Measurements from ENCODE around the gene ZNF444. TPM values are rescaled to one million over a fixed set of nuclear protein-coding genes. Genes with fewer than 3 reads are reported as not detected.
"Not testable (repeated sequence)": the region's sequence is repeated elsewhere in the genome, so short reads cannot be mapped to it uniquely, and the experiment has no call there.

Gene ZNF444
- total and polyA plus RNA-seq, 7 donors: 11.4 to 57.4 (median 27.9) TPM

GRCh38 chr19:56103027-56103614 lies 38.0 kb upstream of the ZNF444 start:
- intact Hi-C loops (cut with DNase I): no loop called here
- 80 to 87% methylated on average over 20 of the region's 20 CpGs for WGBS, 2 donors

GRCh38 chr19:56104423-56104822 lies 36.7 kb upstream of the ZNF444 start:
- TF ChIP-seq POLR2A (IDR thresholded peaks at IDR 0.05) (no peak), POLR2AphosphoS5 (IDR thresholded peaks at IDR 0.05) (no peak), EP300 (IDR thresholded peaks at IDR 0.05) (no peak)
- TF ChIP-seq, protein P1, sequence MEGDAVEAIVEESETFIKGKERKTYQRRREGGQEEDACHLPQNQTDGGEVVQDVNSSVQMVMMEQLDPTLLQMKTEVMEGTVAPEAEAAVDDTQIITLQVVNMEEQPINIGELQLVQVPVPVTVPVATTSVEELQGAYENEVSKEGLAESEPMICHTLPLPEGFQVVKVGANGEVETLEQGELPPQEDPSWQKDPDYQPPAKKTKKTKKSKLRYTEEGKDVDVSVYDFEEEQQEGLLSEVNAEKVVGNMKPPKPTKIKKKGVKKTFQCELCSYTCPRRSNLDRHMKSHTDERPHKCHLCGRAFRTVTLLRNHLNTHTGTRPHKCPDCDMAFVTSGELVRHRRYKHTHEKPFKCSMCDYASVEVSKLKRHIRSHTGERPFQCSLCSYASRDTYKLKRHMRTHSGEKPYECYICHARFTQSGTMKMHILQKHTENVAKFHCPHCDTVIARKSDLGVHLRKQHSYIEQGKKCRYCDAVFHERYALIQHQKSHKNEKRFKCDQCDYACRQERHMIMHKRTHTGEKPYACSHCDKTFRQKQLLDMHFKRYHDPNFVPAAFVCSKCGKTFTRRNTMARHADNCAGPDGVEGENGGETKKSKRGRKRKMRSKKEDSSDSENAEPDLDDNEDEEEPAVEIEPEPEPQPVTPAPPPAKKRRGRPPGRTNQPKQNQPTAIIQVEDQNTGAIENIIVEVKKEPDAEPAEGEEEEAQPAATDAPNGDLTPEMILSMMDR (IDR thresholded peaks at IDR 0.05): no peak
- 86 to 97% methylated on average over 29 of the region's 29 CpGs for WGBS, 2 donors
- Histone ChIP-seq H3K36me3 (peaks cover 0 to 32% (median 19%) of the 10 kb centered on the region in 4 donors), H3K4me3 (no peak overlapping the region), H3K9me3 (no peaks in the 10 kb centered on the region), H3K27me3 (no peaks in the 10 kb centered on the region), H3K4me1 (peaks cover 0 to 50% (median 48%) of the 10 kb centered on the region in 4 donors), H3K27ac (peak overlapping the region; percentile 80 to 89 (median 82))
- no peak for DNase-seq
- intact Hi-C loops (cut with DNase I): loop anchor here (2.0 kb wide), 2 partner anchors 16 to 36 kb away; partner anchors contain the start of genes ZNF444 and ZNF787

More at GRCh38 chr19:56103027-56103614, 38.0 kb upstream of the ZNF444 start:
- Histone ChIP-seq H3K4me3 (no peak overlapping the region), H3K27ac (no peak overlapping the region), H3K4me1 (peaks cover 0 to 37% (median 35%) of the 10 kb centered on the region in 4 donors), H3K36me3 (peaks cover 0 to 33% (median 19%) of the 10 kb centered on the region in 4 donors), H3K27me3 (no peaks in the 10 kb centered on the region), H3K9me3 (no peaks in the 10 kb centered on the region)
- TF ChIP-seq, protein P1 (IDR thresholded peaks at IDR 0.05): no peak
- TF ChIP-seq POLR2AphosphoS5 (IDR thresholded peaks at IDR 0.05): no peak
- TF ChIP-seq EP300 (IDR thresholded peaks at IDR 0.05): no peak
- TF ChIP-seq POLR2A (IDR thresholded peaks at IDR 0.05): no peak
- DNase-seq: no peak

GRCh38 chr19:56105090-56105701 lies 35.9 kb upstream of the ZNF444 start:
- Histone ChIP-seq H3K36me3 (peaks cover 0 to 27% (median 18%) of the 10 kb centered on the region in 4 donors), H3K27me3 (no peaks in the 10 kb centered on the region), H3K27ac (peak overlapping the region; percentile 80 to 89 (median 82)), H3K4me1 (peaks cover 0 to 56% (median 56%) of the 10 kb centered on the region in 4 donors), H3K4me3 (peak overlapping the region in 3 of 4 donors; percentile 22 to 36 (median 33)), H3K9me3 (no peaks in the 10 kb centered on the region)
- WGBS, 2 donors: 7 to 15% methylated on average over 22 of the region's 22 CpGs
- TF ChIP-seq EP300 (IDR thresholded peaks at IDR 0.05) (peak in 2 of 4 donors; percentile 10 to 71), POLR2A (IDR thresholded peaks at IDR 0.05) (no peak), POLR2AphosphoS5 (IDR thresholded peaks at IDR 0.05) (peak in 3 of 4 donors; percentile 57 to 67 (median 66))
- TF ChIP-seq, protein P1 (IDR thresholded peaks at IDR 0.05): peak; percentile 71 to 78 (median 78)
- peak; percentile 95 for DNase-seq
- intact Hi-C loops (cut with DNase I): loop anchor here (1.0 to 2.0 kb wide), 3 partner anchors 16 to 67 kb away; partner anchors contain the start of genes ZNF444 and ZNF787

DNA sequence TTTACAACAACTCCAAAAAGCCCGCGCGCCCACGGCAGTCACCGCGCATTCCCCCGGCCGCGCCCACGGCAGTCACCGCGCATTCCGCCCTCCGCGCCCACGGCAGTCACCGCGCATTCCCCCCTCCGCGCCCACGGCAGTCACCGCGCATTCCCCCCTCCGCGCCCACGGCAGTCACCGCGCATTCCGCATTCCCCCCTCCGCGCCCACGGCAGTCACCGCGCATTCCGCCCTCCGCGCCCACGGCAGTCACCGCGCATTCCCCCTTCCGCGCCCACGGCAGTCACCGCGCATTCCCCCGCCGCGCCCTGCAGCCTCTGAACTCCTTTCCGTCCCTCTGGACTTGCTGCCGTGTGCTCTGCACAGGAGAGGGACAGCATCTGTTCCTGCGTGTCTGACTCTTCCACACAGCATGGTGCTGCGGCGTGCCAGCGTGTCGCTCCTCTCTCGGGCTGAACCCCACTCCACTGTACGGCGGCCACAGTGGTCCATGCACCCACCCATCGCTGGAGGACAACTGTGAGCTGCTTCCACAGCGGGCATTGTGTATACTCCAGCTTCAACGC lies 35.2 kb upstream of the ZNF444 start:
- WGBS, 2 donors: 50 to 91% methylated on average over 61 of the region's 61 CpGs
- H3K9me3 ChIP-seq, H3K27me3 ChIP-seq, DNase-seq: not testable (repeated sequence)
- Histone ChIP-seq H3K4me3 (peak overlapping the region in 3 of 4 donors; percentile 22 to 36 (median 33)), H3K27ac (peak overlapping the region; percentile 80 to 89 (median 82)), H3K4me1 (peaks cover 0 to 64% (median 63%) of the 10 kb centered on the region in 4 donors), H3K36me3 (peaks cover 0 to 24% (median 18%) of the 10 kb centered on the region in 4 donors)
- intact Hi-C loops (cut with DNase I): loop anchor here (1.0 to 2.0 kb wide), 3 partner anchors 15 to 66 kb away; partner anchors contain the start of genes ZNF444 and ZNF787

DNA sequence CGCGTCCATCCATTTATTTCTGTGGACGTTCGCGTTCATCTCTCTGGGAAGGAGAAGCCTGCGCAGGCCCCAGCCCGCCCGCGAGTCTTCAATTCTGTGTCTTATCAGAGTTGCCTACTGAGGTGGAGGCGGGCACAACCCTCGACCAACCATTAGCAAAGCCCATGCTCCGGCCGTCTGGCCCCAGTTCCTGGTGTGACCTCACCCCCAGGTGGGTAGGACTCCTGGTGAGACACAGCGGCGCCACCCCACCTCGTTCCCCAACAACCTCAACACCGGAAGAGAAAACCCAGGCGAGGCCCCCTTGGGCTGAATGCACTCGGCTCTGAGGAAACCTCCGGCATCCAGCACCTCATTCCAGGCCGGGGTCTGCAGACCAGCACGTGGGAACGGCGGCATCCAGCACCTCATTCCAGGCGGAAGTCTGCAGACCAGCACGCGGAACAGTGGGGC lies 34.7 kb upstream of the ZNF444 start:
- Histone ChIP-seq H3K4me1 (peaks cover 0 to 69% (median 68%) of the 10 kb centered on the region in 4 donors), H3K27ac (peak overlapping the region; percentile 80 to 89 (median 82)), H3K27me3 (no peaks in the 10 kb centered on the region), H3K4me3 (no peak overlapping the region), H3K9me3 (no peaks in the 10 kb centered on the region), H3K36me3 (peaks cover 0 to 19% (median 16%) of the 10 kb centered on the region in 4 donors)
- intact Hi-C loops (cut with DNase I): no loop called here
- 48 to 84% methylated on average over 27 of the region's 27 CpGs for WGBS, 2 donors
- DNase-seq: no peak
- TF ChIP-seq POLR2A (IDR thresholded peaks at IDR 0.05) (no peak), EP300 (IDR thresholded peaks at IDR 0.05) (no peak), POLR2AphosphoS5 (IDR thresholded peaks at IDR 0.05) (no peak)
- TF ChIP-seq, protein P1 (IDR thresholded peaks at IDR 0.05): no peak

Measured in sigmoid colon (tissue), 7 donors.